Measurements from ENCODE around the gene EPB41L4A.
A peak's percentile ranks its signal among the peaks of the same experiment; 100 is the strongest.
"Not testable (repeated sequence)": the region's sequence is repeated elsewhere in the genome, so short reads cannot be mapped to it uniquely, and the experiment has no call there.

The EPB41L4A gene

DNA sequence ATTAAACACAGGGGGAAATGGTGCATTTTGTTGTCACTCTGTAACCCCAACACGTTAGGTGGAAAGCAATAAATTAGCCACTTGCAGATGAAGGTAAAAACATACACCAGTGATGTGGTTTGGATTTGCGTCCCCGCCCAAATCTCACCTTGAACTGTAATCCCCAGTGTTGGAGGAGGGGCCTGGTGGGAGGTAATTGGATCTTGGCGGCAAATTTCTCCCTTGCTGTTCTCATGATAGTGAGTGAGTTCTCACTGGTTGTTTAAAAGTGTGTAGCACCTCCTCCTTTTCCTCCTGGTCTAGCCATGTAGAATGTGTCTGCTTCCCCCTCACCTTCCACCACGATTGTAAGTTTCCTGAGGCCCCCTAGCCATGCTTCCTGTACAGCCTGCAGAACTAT is 17.2 kb downstream of the EPB41L4A start:
- no peak for DNase-seq

- DNase-seq, result no peak
Observed at GRCh38 chr5:112397690-112398089, 21.4 kb downstream of the EPB41L4A start.

GRCh38 chr5:112396430-112396829 is 22.6 kb downstream of the EPB41L4A start:
- DNase-seq, result no peak

DNA sequence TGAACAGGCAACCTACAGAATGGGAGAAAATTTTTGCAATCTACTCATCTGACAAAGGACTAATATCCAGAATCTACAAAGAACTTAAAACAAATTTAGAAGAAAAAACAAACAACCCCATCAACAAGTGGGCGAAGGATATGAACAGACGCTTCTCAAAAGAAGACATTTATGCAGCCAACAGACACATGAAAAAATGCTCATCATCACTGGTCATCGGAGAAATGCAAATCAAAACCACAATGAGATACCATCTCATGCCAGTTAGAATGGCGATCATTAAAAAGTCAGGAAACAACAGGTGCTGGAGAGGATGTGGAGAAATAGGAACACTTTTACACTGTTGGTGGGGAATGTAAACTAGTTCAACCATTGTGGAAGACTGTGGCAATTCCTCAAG is 23.8 kb downstream of the EPB41L4A start:
- not testable (repeated sequence) for DNase-seq

DNA sequence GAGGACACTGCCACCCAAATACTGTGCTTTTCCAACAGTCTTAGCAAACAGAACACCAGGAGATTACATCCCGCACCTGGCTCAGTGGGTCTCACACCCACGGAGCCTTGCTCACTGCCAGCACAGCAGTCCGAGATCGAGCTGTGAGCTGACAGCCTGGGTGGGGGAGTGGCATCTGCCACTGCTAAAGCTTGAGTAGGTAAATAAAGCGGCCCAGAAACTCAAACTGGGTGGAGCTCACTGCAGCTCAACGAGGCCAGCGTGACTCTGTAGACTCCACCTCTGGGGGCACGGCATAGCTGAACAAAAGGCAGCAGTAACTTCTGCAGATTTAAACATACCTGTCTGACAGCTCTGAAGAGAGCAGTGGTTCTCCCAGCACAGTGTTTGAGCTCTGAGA is 28.8 kb downstream of the EPB41L4A start:
- DNase-seq, result peak; percentile 44

DNA sequence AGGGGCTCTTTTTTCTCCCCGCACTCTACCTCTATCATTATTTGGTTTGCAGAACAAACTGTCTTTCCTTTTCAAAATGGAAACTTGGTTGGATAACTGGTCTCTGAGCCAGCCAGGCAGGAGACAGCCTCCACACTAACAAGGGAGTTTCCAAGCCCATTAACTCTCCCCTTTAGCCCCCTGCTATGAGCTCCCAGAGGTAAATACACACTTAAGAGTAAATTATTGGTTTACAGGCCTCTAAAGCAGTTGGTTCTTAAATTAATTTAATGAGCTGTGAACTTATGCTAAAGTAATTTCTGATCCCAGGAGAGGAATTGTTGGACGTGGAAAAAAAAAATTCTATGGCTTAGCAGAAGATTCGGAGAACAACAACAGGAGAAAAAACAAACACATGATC is 30.3 kb downstream of the EPB41L4A start:
- DNase-seq, result no peak

DNA sequence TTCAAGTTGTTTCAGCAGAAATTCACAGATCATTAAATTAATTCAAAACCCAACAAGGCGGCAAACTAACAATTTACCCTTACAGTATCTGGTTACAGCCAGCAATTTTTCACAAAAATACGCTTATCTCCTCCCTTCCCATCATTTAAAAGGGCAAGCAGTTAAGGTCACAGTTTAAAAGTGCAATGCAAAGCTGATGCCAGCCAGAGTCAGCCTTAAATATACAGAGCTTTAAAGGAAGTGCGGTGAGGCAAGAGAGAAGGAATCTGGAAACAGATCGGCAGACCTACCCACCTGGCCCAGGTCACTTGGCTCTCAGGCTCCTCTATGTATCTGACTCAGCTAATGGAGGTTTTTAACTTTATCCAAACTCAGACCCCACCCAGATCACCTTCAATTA is 31.0 kb downstream of the EPB41L4A start:
- DNase-seq, result no peak

GRCh38 chr5:112386766-112387165 is 32.3 kb downstream of the EPB41L4A start:
- no peak for DNase-seq

DNA sequence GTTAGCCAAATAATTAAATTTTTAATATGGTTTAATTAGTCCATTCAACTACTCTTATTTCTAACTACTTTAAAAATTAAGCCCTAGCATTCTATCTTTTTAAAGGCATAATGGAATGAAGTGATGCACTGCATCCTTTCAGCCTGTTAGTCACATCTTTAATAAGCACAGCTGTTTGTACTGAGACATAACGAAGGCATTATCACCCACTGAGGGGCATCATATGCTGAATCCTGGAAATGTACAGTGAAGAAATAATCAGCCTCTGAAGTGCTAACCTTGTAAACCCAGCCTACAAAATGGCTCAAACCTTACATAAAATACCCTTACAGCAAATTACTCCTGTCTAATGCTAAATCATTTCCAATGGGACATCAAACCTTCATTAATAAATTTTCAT is 33.1 kb downstream of the EPB41L4A start:
- DNase-seq, result no peak

GRCh38 chr5:112385566-112385965 is 33.5 kb downstream of the EPB41L4A start:
- DNase-seq, result no peak

DNA sequence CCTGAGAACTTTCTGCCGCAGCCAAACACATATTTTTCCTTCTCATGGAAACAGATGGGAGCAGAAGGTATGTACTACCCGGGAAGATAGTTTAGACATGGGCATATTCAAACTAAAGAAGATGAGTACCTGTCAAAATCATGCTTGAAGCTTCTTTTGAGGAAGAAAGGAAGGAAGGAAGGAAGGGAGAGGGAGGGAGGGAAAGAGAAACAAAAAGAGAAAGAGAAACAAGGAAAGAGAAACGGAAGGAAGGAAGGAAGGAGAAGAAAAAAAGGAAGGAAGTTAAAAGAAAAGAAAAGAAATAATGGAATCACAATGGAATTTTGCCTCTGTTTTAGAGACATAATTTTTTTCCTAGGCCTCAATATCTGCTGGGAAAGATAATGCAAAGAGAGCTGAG is 34.6 kb downstream of the EPB41L4A start:
- no peak for DNase-seq

DNA sequence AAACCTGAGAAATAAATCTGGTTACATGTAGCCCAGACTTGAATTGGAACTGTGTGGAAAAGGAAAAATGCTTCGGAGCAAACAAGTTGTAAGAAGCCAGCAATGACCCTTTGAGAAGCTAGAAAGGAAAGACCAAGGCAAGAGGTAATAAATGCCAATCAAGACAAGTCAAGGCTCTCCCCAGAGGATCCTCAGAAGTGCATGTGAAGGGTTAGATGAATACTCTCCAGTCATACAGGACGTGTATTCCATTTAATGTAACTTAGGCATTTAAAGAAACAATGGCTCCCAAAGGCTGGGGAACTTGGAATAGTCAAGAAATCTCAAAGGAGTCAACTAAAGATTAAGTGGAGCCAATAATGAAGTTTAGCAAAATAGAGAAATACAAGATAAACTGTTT is 36.2 kb downstream of the EPB41L4A start:
- DNase-seq, result no peak

DNA sequence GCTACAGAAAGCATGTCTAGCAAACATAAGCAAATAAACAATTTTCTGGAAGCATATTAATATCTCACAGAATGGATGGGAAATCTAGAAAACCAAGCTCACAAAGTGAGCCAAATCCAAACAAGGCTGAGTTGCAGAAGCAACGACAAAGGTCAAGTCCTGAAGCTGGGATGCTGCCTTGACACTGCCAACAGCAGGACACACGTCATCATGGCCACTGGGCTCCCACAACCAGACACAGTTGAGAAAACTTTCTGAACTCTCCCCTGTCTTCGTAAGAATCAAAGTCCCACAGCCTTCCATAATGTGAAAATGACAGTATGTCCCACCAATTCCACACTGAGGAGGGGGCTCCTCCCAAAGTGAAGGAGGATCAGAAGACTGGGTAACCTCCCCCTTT is 37.6 kb downstream of the EPB41L4A start:
- no peak for DNase-seq

DNA sequence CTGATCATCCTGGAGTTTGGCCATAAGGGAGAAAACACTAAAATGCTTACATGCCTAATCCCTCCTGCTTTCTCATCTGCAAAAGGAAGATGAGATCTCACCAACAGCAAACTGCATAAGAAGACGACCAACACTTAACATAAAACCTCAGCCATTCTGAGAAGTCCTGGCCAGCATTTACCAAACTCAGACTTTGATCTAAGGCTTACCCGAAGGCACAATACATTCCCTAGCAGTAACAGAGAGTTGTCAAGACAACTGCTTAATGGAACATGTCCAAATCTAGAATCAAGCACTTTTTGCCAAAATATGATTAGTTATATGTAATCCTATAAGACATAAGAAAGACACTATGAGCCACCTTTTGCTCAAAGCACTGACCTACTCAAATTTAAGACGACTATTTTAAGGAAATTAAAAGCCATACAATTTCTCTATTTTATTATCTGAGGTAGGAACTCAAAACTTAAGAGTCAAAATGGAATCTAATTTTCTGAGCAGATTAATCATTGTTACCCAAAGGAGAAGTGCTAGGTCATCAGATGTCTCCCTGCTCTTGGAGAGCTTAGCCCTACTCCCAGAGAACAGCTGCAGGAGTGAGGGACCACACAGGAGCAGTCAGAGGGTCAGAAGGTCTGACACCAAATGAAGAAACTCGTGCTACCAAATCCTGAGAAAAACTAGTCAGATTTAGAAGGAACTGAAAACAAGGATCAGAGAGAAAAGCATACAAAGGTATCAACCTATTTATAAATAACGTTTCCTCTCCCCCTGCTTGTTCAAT is 39.3 kb downstream of the EPB41L4A start:
- DNase-seq, result no peak

GRCh38 chr5:112374818-112375217 is 44.3 kb downstream of the EPB41L4A start:
- no peak for DNase-seq

DNA sequence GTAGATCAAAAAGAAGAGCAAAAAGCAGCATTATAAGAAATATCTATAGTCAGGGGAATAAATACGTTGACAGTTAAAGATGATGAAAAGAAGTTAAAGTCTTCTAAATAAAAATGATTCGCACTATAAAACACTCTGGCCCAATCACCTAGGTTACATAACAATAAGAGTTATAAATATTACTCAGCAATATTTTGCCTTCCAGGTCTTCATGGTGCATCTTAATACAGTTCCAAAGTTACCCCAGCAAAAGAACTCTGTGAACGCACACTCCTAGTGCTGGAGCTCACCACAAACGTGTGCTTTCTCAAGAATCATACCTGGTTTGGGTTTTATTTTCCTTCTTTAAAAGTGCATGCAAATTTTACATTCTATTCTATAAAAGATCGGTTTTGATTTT is 44.7 kb downstream of the EPB41L4A start:
- DNase-seq, result no peak

GRCh38 chr5:112373885-112374284 is 45.2 kb downstream of the EPB41L4A start:
- DNase-seq, result no peak

DNA sequence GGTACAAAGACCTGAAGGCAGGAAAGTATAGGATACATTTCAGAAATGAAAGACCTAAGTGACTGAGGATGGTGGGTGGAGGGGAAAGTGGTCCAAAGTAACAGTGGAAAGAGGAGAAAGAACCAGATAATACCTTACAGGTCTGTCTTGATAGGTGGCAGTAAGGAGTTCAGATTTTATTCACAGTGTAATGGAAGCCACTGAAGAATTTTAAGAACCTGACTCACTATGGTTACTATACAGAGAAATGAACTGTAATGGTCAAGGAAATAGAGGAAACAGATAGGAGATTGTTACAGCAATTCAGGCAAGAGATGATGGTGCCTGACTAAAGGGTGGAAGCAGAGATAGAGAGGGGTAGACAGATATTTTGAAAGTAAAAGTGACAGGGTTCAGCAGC is 46.5 kb downstream of the EPB41L4A start:
- no peak for DNase-seq

GRCh38 chr5:112371067-112371466 is 48.0 kb downstream of the EPB41L4A start:
- DNase-seq, result no peak

GRCh38 chr5:112367400-112367799 is 51.7 kb downstream of the EPB41L4A start:
- DNase-seq, result no peak

- DNase-seq, result peak; percentile 22
Observed at GRCh38 chr5:112366987-112367386, 52.1 kb downstream of the EPB41L4A start.

DNA sequence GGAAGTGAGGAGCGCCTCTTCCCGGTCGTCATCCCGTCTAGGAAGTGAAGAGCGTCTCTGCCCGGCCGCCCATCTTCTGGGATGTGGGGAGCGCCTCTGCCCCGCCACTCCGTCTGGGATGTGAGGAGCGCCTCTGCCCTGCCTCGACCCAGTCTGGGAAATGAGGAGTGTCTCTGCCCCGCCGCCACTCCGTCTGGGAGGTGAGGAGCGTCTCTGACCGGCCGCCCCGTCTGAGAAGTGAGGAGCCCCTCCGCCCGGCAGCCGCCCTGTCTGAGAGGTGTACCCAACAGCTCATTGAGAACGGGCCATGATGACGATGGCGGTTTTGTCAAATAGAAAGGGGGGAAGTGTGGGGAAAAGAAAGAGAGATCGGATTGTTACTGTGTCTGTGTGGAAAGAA is 58.3 kb downstream of the EPB41L4A start:
- not testable (repeated sequence) for DNase-seq

DNA sequence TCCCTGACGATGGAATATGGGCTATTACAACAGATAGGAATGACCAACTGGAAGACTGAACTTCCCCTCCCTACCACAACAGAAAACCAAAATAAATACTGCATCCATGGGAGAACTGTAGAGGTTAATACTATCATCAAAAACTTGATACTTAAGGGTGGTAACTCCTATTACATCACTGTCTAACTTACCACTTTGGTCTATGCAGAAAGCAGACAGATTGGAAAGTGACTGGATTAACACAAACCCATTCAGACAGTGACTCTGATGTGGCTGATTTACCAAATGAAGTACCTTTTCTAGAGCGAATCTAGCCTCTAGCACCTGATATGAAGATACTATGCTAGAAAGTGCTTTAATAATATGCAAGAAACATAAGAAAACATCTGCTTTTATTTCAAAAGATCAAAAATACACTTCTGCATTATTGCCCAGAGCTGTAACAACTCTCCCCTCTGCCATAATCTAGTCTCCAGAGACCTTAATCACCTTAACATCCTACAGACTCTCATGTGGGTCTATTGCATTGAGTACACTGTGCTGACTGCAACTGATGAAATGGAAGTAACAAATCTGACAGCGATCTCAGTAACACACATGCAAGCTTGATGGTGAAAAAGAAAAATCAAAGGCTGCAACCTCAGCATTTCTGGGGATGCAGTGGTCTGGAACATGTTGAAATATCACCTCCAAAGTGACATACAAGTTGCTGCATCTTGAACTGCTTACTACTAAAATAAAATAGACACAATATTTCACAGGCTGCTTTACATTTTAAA is 62.7 kb downstream of the EPB41L4A start:
- DNase-seq, result no peak

DNA sequence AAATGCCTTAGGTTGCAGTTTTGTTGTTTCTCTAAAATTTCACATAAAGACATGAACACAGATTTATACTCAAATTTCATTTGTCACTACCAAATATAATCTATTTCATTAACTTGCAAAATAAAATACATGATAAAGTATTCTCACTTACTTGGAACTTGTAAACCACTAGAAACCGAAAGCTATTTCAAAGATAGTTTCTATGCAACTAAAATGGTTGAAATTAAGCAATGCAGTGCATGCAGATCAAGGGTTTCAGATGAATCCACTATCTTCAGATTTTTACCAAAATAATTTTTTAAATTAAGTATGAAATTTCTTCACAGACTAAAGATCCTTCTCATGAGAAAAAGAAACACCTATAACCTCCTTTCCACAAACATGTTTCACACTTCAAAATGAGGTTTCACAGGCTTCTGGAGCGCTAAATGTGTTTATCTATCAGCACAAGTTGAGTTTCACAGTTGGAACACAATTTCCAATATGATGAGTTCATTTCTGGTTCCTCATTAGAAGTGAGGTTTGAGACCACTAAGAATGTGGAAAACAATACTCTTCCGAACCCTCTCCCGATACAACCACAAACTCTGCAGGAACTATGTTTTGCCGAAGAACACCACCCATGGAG is 63.9 kb downstream of the EPB41L4A start:
- no peak for DNase-seq
